H1 (cell line): ENCODE results near the gene TMEM150B. TPM values are rescaled to one million over a fixed set of nuclear protein-coding genes. Genes with fewer than 3 reads are reported as not detected.
A peak's percentile ranks its signal among the peaks of the same experiment; 100 is the strongest.

Source experiments
- CTCF ChIA-PET: fragments of 300-600 bp; sonication (Branson Sonifier 250); formaldehyde crosslinking; loops from one replicate; lab custom pipeline; 2021; ENCODE audit not compliant: partially characterized antibody; lab: Charles Lee
- POLR2A ChIA-PET: fragments of 300-600 bp; sonication (Branson Sonifier 250); formaldehyde crosslinking; loops from one replicate; lab custom pipeline; 2021; ENCODE audit warnings: inconsistent platforms; ENCODE audit not compliant: partially characterized antibody; lab: Charles Lee
- DNase-seq, 2 experiments: peaks; one replicate each; pipeline versions ENCODE4 v3.0.0 to v3.0.0-alpha.2; 2010 to 2022; ENCODE audit warnings: low spot score in 2 of 2, low read depth in 1 of 2, mixed read lengths in 1 of 2
- FAIRE-seq: peaks from 2 replicates; lab custom pipeline; 2011; peaks lifted over from hg19 to GRCh38; lab: Jason Lieb, UNC
- H2AFZ ChIP-seq: 2 replicates; pipeline ENCODE4 v1.8.1; 2012; ENCODE audit warnings: low read length, inconsistent platforms
- H2AK5ac ChIP-seq: 2 replicates; pipeline ENCODE4 v1.6.1; 2013; ENCODE audit warnings: low read depth, low read length
- H2BK120ac ChIP-seq: replicated peaks from 2 replicates; pipeline ENCODE3; 2013; ENCODE audit warnings: low read depth, low read length, inconsistent platforms
- H2BK12ac ChIP-seq: 2 replicates; pipeline ENCODE4 v1.6.1; 2013; ENCODE audit warnings: low read depth, low read length
- H2BK15ac ChIP-seq: 2 replicates; pipeline ENCODE4 v1.6.1; 2013; ENCODE audit warnings: low read length
- H2BK20ac ChIP-seq: 2 replicates; pipeline ENCODE4 v1.6.1; 2013; ENCODE audit warnings: low read length
- H2BK5ac ChIP-seq: 2 replicates; pipeline ENCODE4 v1.6.1; 2013; ENCODE audit warnings: low read depth, low read length
- H3K14ac ChIP-seq: 2 replicates; pipeline ENCODE4 v1.6.1; 2013; ENCODE audit warnings: inconsistent platforms; ENCODE audit not compliant: insufficient read length
- H3K18ac ChIP-seq: 2 replicates; pipeline ENCODE4 v1.6.1; 2013; ENCODE audit warnings: low read length; ENCODE audit errors: extremely low read depth
- H3K23ac ChIP-seq: 2 replicates; pipeline ENCODE4 v1.6.1; 2013; ENCODE audit warnings: inconsistent platforms; ENCODE audit not compliant: insufficient read length
- H3K23me2 ChIP-seq: 2 replicates; pipeline ENCODE4 v1.6.1; 2013; ENCODE audit warnings: low read depth, low read length
- H3K27ac ChIP-seq: 2 replicates; pipeline ENCODE4 v1.6.1; 2011; ENCODE audit warnings: low read depth, low read length, inconsistent platforms
- H3K27me3 ChIP-seq, 4 experiments: replicated peaks in 1 of 4; 1 replicate in 1 of 4; 2 replicates in 3 of 4; pipeline versions ENCODE4 v1.6.1 to v1.8.1; 2011 to 2013; ENCODE audit warnings: low read length in 3 of 4, mild to moderate bottlenecking in 3 of 4, inconsistent platforms in 2 of 4, mixed read lengths in 2 of 4, moderate library complexity in 1 of 4; ENCODE audit not compliant: control insufficient read depth in 3 of 4, insufficient read depth in 3 of 4; ENCODE audit errors: extremely low read depth in 1 of 4
- H3K36me3 ChIP-seq, 4 experiments: 2 replicates each; pipeline versions ENCODE4 v1.6.1 to v1.8.1; 2011 to 2013; ENCODE audit warnings: mild to moderate bottlenecking in 4 of 4, low read length in 3 of 4, moderate library complexity in 2 of 4, control low read depth in 1 of 4, inconsistent platforms in 1 of 4; ENCODE audit not compliant: insufficient read depth in 4 of 4, control insufficient read depth in 2 of 4
- H3K4ac ChIP-seq: replicated peaks from 2 replicates; pipeline ENCODE3; 2013; ENCODE audit warnings: low read length, low read depth, mixed read lengths, inconsistent platforms; ENCODE audit not compliant: insufficient read length
- H3K4me1 ChIP-seq, 4 experiments: replicated peaks in 1 of 4; 1 replicate in 1 of 4; 2 replicates in 3 of 4; pipeline versions ENCODE4 v1.6.1 to v1.8.1; 2011 to 2013; ENCODE audit warnings: low read length in 3 of 4, inconsistent platforms in 2 of 4, mixed read lengths in 1 of 4; ENCODE audit not compliant: insufficient read depth in 4 of 4, control insufficient read depth in 3 of 4
- H3K4me2 ChIP-seq, 2 experiments: 2 replicates each; pipeline versions ENCODE4 v1.6.1 to v1.8.1; 2011 to 2013; ENCODE audit warnings: low read depth in 2 of 2, low read length in 2 of 2, control low read depth in 1 of 2, inconsistent platforms in 1 of 2, mild to moderate bottlenecking in 1 of 2; ENCODE audit not compliant: insufficient read depth in 1 of 2
- H3K4me3 ChIP-seq, 4 experiments: fragments of 200-600, 300-600 bp in 1 of 4; sonication (generic), shearing (Covaris generic), sonication (Bioruptor Twin) in 1 of 4; 2 replicates each; pipeline versions ENCODE4 v1.5.1 to v1.8.1; 2011 to 2016; ENCODE audit warnings: low read length in 4 of 4, low read depth in 3 of 4, control low read depth in 2 of 4, inconsistent platforms in 2 of 4, mild to moderate bottlenecking in 2 of 4, mixed read lengths in 1 of 4, moderate library complexity in 1 of 4; ENCODE audit not compliant: insufficient read depth in 2 of 4; ENCODE audit errors: extremely low read depth in 1 of 4
- H3K56ac ChIP-seq: replicated peaks from 2 replicates; pipeline ENCODE3; 2013; ENCODE audit warnings: low read depth, mild to moderate bottlenecking, mixed read lengths, low read length, inconsistent platforms; ENCODE audit not compliant: insufficient read length
- H3K79me1 ChIP-seq: 2 replicates; pipeline ENCODE4 v1.6.1; 2013; ENCODE audit warnings: low read depth, low read length, control low read depth
- H3K79me2 ChIP-seq, 2 experiments: 2 replicates each; pipeline versions ENCODE4 v1.6.1 to v1.8.1; 2012 to 2013; ENCODE audit warnings: low read length in 2 of 2, mild to moderate bottlenecking in 2 of 2, inconsistent platforms in 1 of 2; ENCODE audit not compliant: insufficient read depth in 2 of 2, control insufficient read depth in 1 of 2
- H3K9ac ChIP-seq, 4 experiments: replicated peaks in 1 of 4; 1 replicate in 1 of 4; 2 replicates in 3 of 4; pipeline versions ENCODE4 v1.6.1 to v1.8.1; 2011 to 2013; ENCODE audit warnings: low read depth in 3 of 4, low read length in 3 of 4, control low read depth in 2 of 4, mild to moderate bottlenecking in 2 of 4, moderate library complexity in 2 of 4, inconsistent platforms in 1 of 4; ENCODE audit errors: extremely low read depth in 1 of 4
- H3K9me3 ChIP-seq, 2 experiments: 2 replicates each; pipeline versions ENCODE4 v1.6.1 to v1.8.1; 2012 to 2013; ENCODE audit warnings: mild to moderate bottlenecking in 2 of 2, moderate library complexity in 2 of 2, control low read depth in 1 of 2, inconsistent platforms in 1 of 2, low read depth in 1 of 2, low read length in 1 of 2, mixed read lengths in 1 of 2; ENCODE audit not compliant: insufficient read depth in 2 of 2
- H4K20me1 ChIP-seq, 2 experiments: replicated peaks in 1 of 2; 2 replicates each; pipeline versions ENCODE3 to v1.8.1; 2011 to 2013; ENCODE audit warnings: inconsistent platforms in 2 of 2, low read length in 2 of 2, mild to moderate bottlenecking in 1 of 2; ENCODE audit not compliant: insufficient read depth in 2 of 2, control insufficient read depth in 1 of 2
- H4K5ac ChIP-seq: 2 replicates; pipeline ENCODE4 v1.6.1; 2013; ENCODE audit warnings: low read length, low read depth, mixed read lengths, inconsistent platforms; ENCODE audit not compliant: insufficient read length
- H4K8ac ChIP-seq: 2 replicates; pipeline ENCODE4 v1.8.0; 2013; ENCODE audit warnings: mild to moderate bottlenecking, moderate library complexity, low read length, inconsistent platforms; ENCODE audit not compliant: insufficient read depth; ENCODE audit errors: extremely low read depth
- H4K91ac ChIP-seq: replicated peaks from 2 replicates; pipeline ENCODE3; 2013; ENCODE audit warnings: low read length, mixed read lengths, inconsistent platforms; ENCODE audit not compliant: insufficient read length
- HDAC6 ChIP-seq: IDR thresholded peaks from one replicate; pipeline ENCODE4 v1.7.1; 2012; ENCODE audit warnings: low read depth, mild to moderate bottlenecking, inconsistent platforms, low read length, moderate library complexity
- SAP30 ChIP-seq: fragments of 300-600 bp; sonication (generic); IDR thresholded peaks from 2 replicates; pipeline ENCODE4 v1.7.1; 2012; ENCODE audit warnings: low read length, moderate library complexity, mild to moderate bottlenecking, inconsistent platforms; ENCODE audit not compliant: insufficient read depth, insufficient replicate concordance
- WGBS, 2 experiments: shearing (Covaris generic) in 1 of 2; methylation state at CpG; one replicate each; pipeline versions ENCODE4 v1.1.6 to v1.1.7; 2013 to 2015; ENCODE audit warnings: low lambda C conversion rate in 2 of 2, mixed read lengths in 2 of 2, inconsistent platforms in 1 of 2, low coverage in 1 of 2, missing lambda C conversion rate in 1 of 2; ENCODE audit not compliant: insufficient replicate concordance in 2 of 2, insufficient coverage in 1 of 2, insufficient read length in 1 of 2; ENCODE audit errors: extremely low coverage in 1 of 2, missing lambda C conversion rate in 1 of 2; 5-methylcytosine and 5-hydroxymethylcytosine counted together
- polyA plus RNA-seq, 7 experiments: library from polyadenylated mRNA; depleted of rRNA in 3 of 7; stranded (reverse) in 5 of 7; unstranded in 2 of 7; fragments of >200 nt in 5 of 7; fragments of 200-250 nt in 2 of 7; gene quantifications; 1 replicate in 5 of 7; 2 replicates in 1 of 7; 4 replicates in 1 of 7; pipeline versions ENCODE4 v1.2.1 to v1.2.3, GENCODE V29; 2011 to 2013; ENCODE audit warnings: missing spikeins in 2 of 7, mixed read lengths in 2 of 7
- total RNA-seq: library from RNA; stranded (reverse); fragmentation: NEBNext Ultra II Directional; extraction: Animal tissue kit (Norgen Biotek cat#: 25700); gene quantifications from 2 replicates; pipeline ENCODE4 v1.2.1, GENCODE V29; 2021

The TMEM150B gene
- total and polyA plus RNA-seq, 2 of the 8 experiments (the other 6 are each of a cell fraction or from before 2014, with no cell fraction given) = 0.41 to 0.91 TPM

DNA sequence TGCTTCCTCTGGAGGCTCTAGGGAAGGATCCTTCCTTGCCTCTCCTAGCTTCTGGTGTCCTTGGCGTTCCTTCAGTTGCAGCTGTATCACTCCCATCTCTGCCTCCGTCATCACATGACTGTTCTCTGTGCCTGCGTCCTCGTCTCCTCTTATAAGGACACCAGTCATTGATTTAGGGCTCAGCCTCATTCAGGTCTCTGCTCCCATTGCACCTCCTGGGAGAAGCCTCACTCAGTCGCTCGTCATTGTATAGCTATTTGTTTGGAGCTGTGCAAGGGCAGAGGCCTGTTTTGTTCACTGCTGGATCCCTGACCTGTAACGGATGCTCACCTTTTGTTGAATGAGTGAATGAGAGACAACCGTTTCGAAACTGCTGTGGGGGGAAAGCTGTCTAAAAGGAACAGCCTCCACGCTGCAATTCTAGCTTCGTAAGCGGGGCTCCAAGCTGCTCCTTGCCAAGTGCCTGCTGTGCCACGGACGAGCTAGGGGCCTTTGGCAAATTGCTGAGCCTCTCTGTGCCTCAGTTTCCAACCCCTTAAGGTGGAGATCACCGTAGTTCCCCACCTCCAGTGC, 24.2 kb downstream of the TMEM150B start:
- peaks cover 0 to 5% of the 10 kb centered on the region in 2 experiments for H4K20me1 ChIP-seq
- DNase-seq = no peak

More for the DNA sequence above, 24.2 kb downstream of the TMEM150B start:
- H3K4me1 ChIP-seq = peaks cover 0 to 8% (median 3%) of the 10 kb centered on the region in 4 experiments; a peak in 3 of 7 replicates
- peak overlapping the region; percentile 51; the same call in 1 of the 2 replicates for H4K8ac ChIP-seq
- TF ChIP-seq SAP30 (no peak), HDAC6 (no peak)
- H3K18ac ChIP-seq = no peak overlapping the region
- no peak for FAIRE-seq
- no peaks in the 10 kb centered on the region; the same call in 1 of the 2 replicates for H3K79me1 ChIP-seq
- H3K79me2 ChIP-seq = no peaks in the 10 kb centered on the region
- ChIA-PET CTCF (interaction anchor here (0.6 to 3.9 kb wide), 47 partner anchors 9 to 184 kb away, joined by 3 to 37 read pairs (median 4); partner anchors contain the start of genes GARIN5B, IL11, KMT5C and NAT14), POLR2A (interaction anchor here (0.7 to 3.8 kb wide), 19 partner anchors 10 to 105 kb away, joined by 3 to 32 read pairs (median 4); partner anchors contain the start of genes KMT5C and TMEM238)
- no peaks in the 10 kb centered on the region for H3K27me3 ChIP-seq
- 84% methylated on average over 15 of the region's 15 CpGs; no CpG with 5 or more reads in 1 of the 2 experiments for WGBS, 2 experiments
- H2BK120ac ChIP-seq = no peak overlapping the region
- no peaks in the 10 kb centered on the region for H3K9me3 ChIP-seq
- H3K56ac ChIP-seq = no peak overlapping the region
- peak overlapping the region; percentile 66 for H3K4ac ChIP-seq
- no peak overlapping the region for H3K27ac ChIP-seq
- H2BK5ac ChIP-seq = no peak overlapping the region
- H3K36me3 ChIP-seq = peaks cover 10 to 35% (median 24%) of the 10 kb centered on the region in 4 experiments
- no peak overlapping the region for H2BK20ac ChIP-seq
- no peak overlapping the region for H4K5ac ChIP-seq
- H2BK15ac ChIP-seq = peak overlapping the region; percentile 31; the same call in 1 of the 2 replicates
- H3K4me2 ChIP-seq = 0 out of 4 replicates have a peak overlapping the region, but pooled peaks of 1 of the 2 experiments have one; percentile 36
- no peak overlapping the region for H2AK5ac ChIP-seq
- no peak overlapping the region for H2AFZ ChIP-seq
- H3K23me2 ChIP-seq = peaks cover 2% of the 10 kb centered on the region; the same call in 1 of the 2 replicates
- no peak overlapping the region for H3K14ac ChIP-seq
- peak overlapping the region; percentile 55; the same call in 1 of the 2 replicates for H2BK12ac ChIP-seq
- H3K9ac ChIP-seq = no peak overlapping the region; a peak in 1 of 7 replicates
- H3K23ac ChIP-seq = no peak overlapping the region
- H4K91ac ChIP-seq = no peak overlapping the region
- no peak overlapping the region; a peak in 1 of 8 replicates for H3K4me3 ChIP-seq
